HepG2 (cell line): Measurements from ENCODE around the gene ITPR1.

ENCODE experiments used
- FOXJ3 ChIP-seq: sonication (generic); formaldehyde crosslinking; IDR thresholded peaks from 2 replicates; pipeline ENCODE4 v1.4.0; 2020; ENCODE audit warnings: missing genetic modification reagents, mild to moderate bottlenecking, borderline replicate concordance
- FOXM1 ChIP-seq: sonication (generic); formaldehyde crosslinking; IDR thresholded peaks from 2 replicates; pipeline ENCODE4 v1.5.0; 2020; ENCODE audit warnings: missing genetic modification reagents

DNA sequence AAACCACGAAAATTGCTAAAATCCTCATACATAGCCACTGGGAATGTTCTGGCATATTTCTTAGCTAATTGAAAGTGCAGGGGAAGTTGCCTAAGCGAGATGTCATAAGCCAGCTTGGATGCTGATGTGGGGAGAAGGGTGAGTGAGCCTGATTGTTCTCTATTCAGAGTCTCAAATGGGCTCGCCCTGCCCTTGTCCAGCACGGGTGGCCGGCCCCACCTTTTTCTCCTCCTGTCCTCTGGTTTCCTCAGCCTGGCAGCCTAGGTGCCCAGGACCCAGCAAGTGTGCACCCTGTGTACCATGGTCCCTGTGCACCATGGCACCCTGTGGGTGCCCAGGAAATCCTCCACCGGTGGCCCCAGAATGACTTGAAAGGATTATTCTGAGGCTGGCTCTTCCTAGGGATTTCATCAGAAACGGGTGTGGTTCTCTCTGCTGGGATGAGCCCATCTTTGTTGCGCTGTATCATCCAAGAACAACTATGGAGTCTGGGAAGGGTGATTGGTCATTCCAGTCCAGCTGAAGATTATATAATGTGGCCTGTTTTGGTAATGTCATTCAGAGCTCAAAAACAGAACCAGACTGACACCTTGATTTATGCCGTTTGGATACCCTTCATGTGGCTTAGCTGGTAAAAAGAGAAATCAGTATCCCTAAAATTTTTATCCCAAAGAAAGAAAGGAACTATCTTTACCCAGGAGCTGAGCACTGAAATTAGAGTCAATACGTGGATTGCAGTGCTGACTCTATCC is 335.3 kb downstream of the ITPR1 start:
- TF ChIP-seq FOXM1 (CRISPR knock-in tag): no peak
- TF ChIP-seq FOXJ3 (CRISPR knock-in tag): no peak
